MM.1S (cell line): ENCODE data around the gene DCD.

Source experiments
- CTCF ChIP-seq: fragments of 300-600 bp; sonication (generic); IDR thresholded peaks from 2 replicates; pipeline ENCODE4 v1.5.1; 2016; ENCODE audit warnings: antibody characterized with exemption, low read length, mixed read lengths
- EZH2 ChIP-seq: fragments of 300-600 bp; sonication (generic); optimal IDR thresholded peaks from 2 replicates; pipeline ENCODE3; 2017; ENCODE audit warnings: low read depth, mild to moderate bottlenecking, antibody characterized with exemption, low read length, mixed read lengths
- EZH2phosphoT487 ChIP-seq: fragments of 300-600 bp; sonication (generic); IDR thresholded peaks from 2 replicates; pipeline ENCODE4 v1.6.1; 2018; ENCODE audit warnings: antibody characterized with exemption, low read length

DNA sequence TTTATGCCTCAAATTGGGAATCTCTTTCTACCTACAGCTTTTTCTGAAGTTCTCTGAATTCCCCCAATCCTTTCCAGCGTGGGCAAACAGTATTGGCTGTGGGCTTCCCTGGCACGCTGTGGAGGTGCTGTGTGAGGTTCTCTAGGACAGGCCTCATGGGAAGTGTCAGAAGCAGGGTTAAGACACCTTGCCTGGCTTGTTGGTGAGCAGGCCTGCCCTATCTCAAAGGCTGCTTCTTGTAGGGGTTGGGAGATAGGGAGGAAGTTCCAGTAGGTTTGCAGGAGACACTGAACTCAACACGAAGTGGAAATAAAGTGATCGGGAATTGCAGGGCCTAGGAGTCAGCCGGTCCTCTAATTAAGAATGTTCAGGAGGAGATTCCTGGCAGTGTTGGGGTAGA is 30.0 kb upstream of the DCD start:
- TF ChIP-seq EZH2 = no peak
- TF ChIP-seq CTCF = no peak
- no peak for TF ChIP-seq EZH2phosphoT487
